ENCODE results near the gene SHFL. TPM values are rescaled to one million over a fixed set of nuclear protein-coding genes. Genes with fewer than 3 reads are reported as not detected.

The SHFL gene
- total and polyA plus RNA-seq, 2 of the 8 experiments (the other 6 are each of a cell fraction or from before 2014, with no cell fraction given), result 25.3 to 37.1 TPM

DNA sequence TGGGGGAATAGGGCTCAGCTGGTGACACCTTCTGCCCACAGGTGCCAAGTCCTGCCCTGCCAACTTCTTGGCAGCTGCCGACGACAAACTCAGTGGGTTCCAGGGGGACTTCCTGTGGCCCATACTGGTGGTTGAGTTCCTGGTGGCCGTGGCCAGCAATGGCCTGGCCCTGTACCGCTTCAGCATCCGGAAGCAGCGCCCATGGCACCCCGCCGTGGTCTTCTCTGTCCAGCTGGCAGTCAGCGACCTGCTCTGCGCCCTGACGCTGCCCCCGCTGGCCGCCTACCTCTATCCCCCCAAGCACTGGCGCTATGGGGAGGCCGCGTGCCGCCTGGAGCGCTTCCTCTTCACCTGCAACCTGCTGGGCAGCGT lies 27.5 kb downstream of the SHFL start (continued):
- TF ChIP-seq EP300 (IDR thresholded peaks at IDR 0.05; ENCODE audit: borderline replicate concordance in 1 of 2, low read depth in 2 of 2, low read length in 2 of 2), result no peak
- TF ChIP-seq BACH1 (IDR thresholded peaks at IDR 0.05; ENCODE audit: low read length), result no peak
- TF ChIP-seq FOSL1 (IDR thresholded peaks at IDR 0.05; ENCODE audit: insufficient read depth, low read depth, low read length), result 0 out of 2 replicates have a peak, but pooled peaks have one; percentile 8
- TF ChIP-seq EGR1 (IDR thresholded peaks at IDR 0.05; ENCODE audit: borderline replicate concordance, low read depth, low read length), result peak; percentile 38; the same call in 1 of the 2 replicates
- TF ChIP-seq POLR2A (IDR thresholded peaks at IDR 0.05; ENCODE audit: control extremely low read depth in 1 of 2, low read depth in 2 of 2, low read length in 2 of 2), result peak in 1 of 2 experiments; percentile 87; a peak in 2 of 3 replicates
- TF ChIP-seq, protein P1, sequence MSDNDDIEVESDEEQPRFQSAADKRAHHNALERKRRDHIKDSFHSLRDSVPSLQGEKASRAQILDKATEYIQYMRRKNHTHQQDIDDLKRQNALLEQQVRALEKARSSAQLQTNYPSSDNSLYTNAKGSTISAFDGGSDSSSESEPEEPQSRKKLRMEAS (IDR thresholded peaks at IDR 0.05), result peak; percentile 17; the same call in 1 of the 2 replicates
- TF ChIP-seq CHD7 (IDR thresholded peaks at IDR 0.05; ENCODE audit: insufficient replicate concordance, low read length), result no peak
- TF ChIP-seq, protein P2, sequence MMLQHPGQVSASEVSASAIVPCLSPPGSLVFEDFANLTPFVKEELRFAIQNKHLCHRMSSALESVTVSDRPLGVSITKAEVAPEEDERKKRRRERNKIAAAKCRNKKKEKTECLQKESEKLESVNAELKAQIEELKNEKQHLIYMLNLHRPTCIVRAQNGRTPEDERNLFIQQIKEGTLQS (IDR thresholded peaks at IDR 0.05; ENCODE audit: insufficient read depth, low read depth, low read length), result no peak
